Measurements from ENCODE around the gene LNPEP. TPM values are rescaled to one million over a fixed set of nuclear protein-coding genes. Genes with fewer than 3 reads are reported as not detected.

LNPEP gene
- polyA plus RNA-seq, 4 donors = 15.8 to 30.4 (median 26.7) TPM

Other genes starting within 250 kb of the LNPEP start
- 10 to 100 TPM; 54.2 to 72.7 (median 56.1) TPM for gene ERAP1, start 128.1 kb upstream of the LNPEP start, polyA plus RNA-seq (ENCODE audit: insufficient read length in 4 of 4)
- gene ERAP2, start 59.6 kb upstream of the LNPEP start, polyA plus RNA-seq (ENCODE audit: insufficient read length in 4 of 4) = 10 to 100 TPM in 3 of 4 donors, 1 to 10 TPM in 1; 3.2 to 27.7 (median 14.1) TPM
- 1 to 10 TPM in 3 of 4 donors, under 1 TPM in 1; 0.74 to 5.4 (median 3.7) TPM for gene LIX1, start 206.5 kb downstream of the LNPEP start, polyA plus RNA-seq (ENCODE audit: insufficient read length in 4 of 4)
- gene RIOK2, start 247.2 kb downstream of the LNPEP start, polyA plus RNA-seq (ENCODE audit: insufficient read length in 4 of 4) = 10 to 100 TPM; 36.8 to 50.5 (median 44.3) TPM